22Rv1 (cell line): ENCODE measurements around the gene DNAH9.

Experiments used
- CTCF ChIP-seq: fragments of 450-650 bp; IDR thresholded peaks from 2 replicates; pipeline ENCODE4 v1.5.1; 2017; ENCODE audit warnings: mild to moderate bottlenecking
- ZFX ChIP-seq: fragments of 450-650 bp; IDR thresholded peaks from 2 replicates; pipeline ENCODE4 v1.6.1; 2017; ENCODE audit warnings: antibody characterized with exemption, borderline replicate concordance

DNA sequence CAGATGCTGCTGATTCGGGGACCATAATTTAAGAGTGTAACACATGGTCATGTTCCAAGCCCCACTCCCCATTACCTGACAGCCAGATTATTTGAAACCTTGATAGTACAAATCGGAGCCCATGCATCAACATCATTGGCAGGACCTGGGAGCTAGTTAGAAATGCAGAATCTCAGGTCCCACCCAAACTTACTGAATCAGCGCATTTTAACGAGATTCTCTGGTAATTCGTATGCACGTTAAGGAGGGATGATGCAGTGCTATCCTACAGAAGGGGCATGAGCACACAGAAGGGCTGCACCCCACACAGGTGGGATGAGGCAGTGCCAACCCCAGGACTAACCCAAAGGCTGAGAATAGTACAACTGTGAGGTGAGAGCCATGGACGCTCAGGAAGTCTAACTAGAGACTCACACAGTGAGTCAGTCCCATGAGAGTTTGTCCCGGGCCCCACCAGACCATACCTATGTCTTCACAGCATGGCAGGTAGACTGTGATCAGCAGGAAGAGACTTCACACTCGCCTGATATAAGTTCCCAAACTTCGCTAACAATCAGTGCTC, 334.1 kb downstream of the DNAH9 start:
- TF ChIP-seq CTCF (no peak), ZFX (no peak)
